H1 (cell line): ENCODE measurements around the gene KDM2A. TPM values are rescaled to one million over a fixed set of nuclear protein-coding genes. Genes with fewer than 3 reads are reported as not detected.

ENCODE experiments used
- CTCF ChIA-PET: fragments of 300-600 bp; sonication (Branson Sonifier 250); formaldehyde crosslinking; loops from one replicate; lab custom pipeline; 2021; ENCODE audit not compliant: partially characterized antibody; lab: Charles Lee
- POLR2A ChIA-PET: fragments of 300-600 bp; sonication (Branson Sonifier 250); formaldehyde crosslinking; loops from one replicate; lab custom pipeline; 2021; ENCODE audit warnings: inconsistent platforms; ENCODE audit not compliant: partially characterized antibody; lab: Charles Lee
- DNase-seq, 2 experiments: peaks; one replicate each; pipeline versions ENCODE4 v3.0.0 to v3.0.0-alpha.2; 2010 to 2022; ENCODE audit warnings: low spot score in 2 of 2, low read depth in 1 of 2, mixed read lengths in 1 of 2
- FAIRE-seq: peaks from 2 replicates; lab custom pipeline; 2011; peaks lifted over from hg19 to GRCh38; lab: Jason Lieb, UNC
- H2AFZ ChIP-seq: 2 replicates; pipeline ENCODE4 v1.8.1; 2012; ENCODE audit warnings: low read length, inconsistent platforms
- H2AK5ac ChIP-seq: 2 replicates; pipeline ENCODE4 v1.6.1; 2013; ENCODE audit warnings: low read depth, low read length
- H2BK120ac ChIP-seq: replicated peaks from 2 replicates; pipeline ENCODE3; 2013; ENCODE audit warnings: low read depth, low read length, inconsistent platforms
- H2BK12ac ChIP-seq: 2 replicates; pipeline ENCODE4 v1.6.1; 2013; ENCODE audit warnings: low read depth, low read length
- H2BK15ac ChIP-seq: 2 replicates; pipeline ENCODE4 v1.6.1; 2013; ENCODE audit warnings: low read length
- H2BK20ac ChIP-seq: 2 replicates; pipeline ENCODE4 v1.6.1; 2013; ENCODE audit warnings: low read length
- H2BK5ac ChIP-seq: 2 replicates; pipeline ENCODE4 v1.6.1; 2013; ENCODE audit warnings: low read depth, low read length
- H3K14ac ChIP-seq: 2 replicates; pipeline ENCODE4 v1.6.1; 2013; ENCODE audit warnings: inconsistent platforms; ENCODE audit not compliant: insufficient read length
- H3K18ac ChIP-seq: 2 replicates; pipeline ENCODE4 v1.6.1; 2013; ENCODE audit warnings: low read length; ENCODE audit errors: extremely low read depth
- H3K23ac ChIP-seq: 2 replicates; pipeline ENCODE4 v1.6.1; 2013; ENCODE audit warnings: inconsistent platforms; ENCODE audit not compliant: insufficient read length
- H3K23me2 ChIP-seq: 2 replicates; pipeline ENCODE4 v1.6.1; 2013; ENCODE audit warnings: low read depth, low read length
- H3K27ac ChIP-seq: 2 replicates; pipeline ENCODE4 v1.6.1; 2011; ENCODE audit warnings: low read depth, low read length, inconsistent platforms
- H3K27me3 ChIP-seq, 4 experiments: replicated peaks in 1 of 4; 1 replicate in 1 of 4; 2 replicates in 3 of 4; pipeline versions ENCODE4 v1.6.1 to v1.8.1; 2011 to 2013; ENCODE audit warnings: low read length in 3 of 4, mild to moderate bottlenecking in 3 of 4, inconsistent platforms in 2 of 4, mixed read lengths in 2 of 4, moderate library complexity in 1 of 4; ENCODE audit not compliant: control insufficient read depth in 3 of 4, insufficient read depth in 3 of 4; ENCODE audit errors: extremely low read depth in 1 of 4
- H3K36me3 ChIP-seq, 4 experiments: 2 replicates each; pipeline versions ENCODE4 v1.6.1 to v1.8.1; 2011 to 2013; ENCODE audit warnings: mild to moderate bottlenecking in 4 of 4, low read length in 3 of 4, moderate library complexity in 2 of 4, control low read depth in 1 of 4, inconsistent platforms in 1 of 4; ENCODE audit not compliant: insufficient read depth in 4 of 4, control insufficient read depth in 2 of 4
- H3K4ac ChIP-seq: replicated peaks from 2 replicates; pipeline ENCODE3; 2013; ENCODE audit warnings: low read length, low read depth, mixed read lengths, inconsistent platforms; ENCODE audit not compliant: insufficient read length
- H3K4me1 ChIP-seq, 4 experiments: replicated peaks in 1 of 4; 1 replicate in 1 of 4; 2 replicates in 3 of 4; pipeline versions ENCODE4 v1.6.1 to v1.8.1; 2011 to 2013; ENCODE audit warnings: low read length in 3 of 4, inconsistent platforms in 2 of 4, mixed read lengths in 1 of 4; ENCODE audit not compliant: insufficient read depth in 4 of 4, control insufficient read depth in 3 of 4
- H3K4me2 ChIP-seq, 2 experiments: 2 replicates each; pipeline versions ENCODE4 v1.6.1 to v1.8.1; 2011 to 2013; ENCODE audit warnings: low read depth in 2 of 2, low read length in 2 of 2, control low read depth in 1 of 2, inconsistent platforms in 1 of 2, mild to moderate bottlenecking in 1 of 2; ENCODE audit not compliant: insufficient read depth in 1 of 2
- H3K4me3 ChIP-seq, 4 experiments: fragments of 200-600, 300-600 bp in 1 of 4; sonication (generic), shearing (Covaris generic), sonication (Bioruptor Twin) in 1 of 4; 2 replicates each; pipeline versions ENCODE4 v1.5.1 to v1.8.1; 2011 to 2016; ENCODE audit warnings: low read length in 4 of 4, low read depth in 3 of 4, control low read depth in 2 of 4, inconsistent platforms in 2 of 4, mild to moderate bottlenecking in 2 of 4, mixed read lengths in 1 of 4, moderate library complexity in 1 of 4; ENCODE audit not compliant: insufficient read depth in 2 of 4; ENCODE audit errors: extremely low read depth in 1 of 4
- H3K56ac ChIP-seq: replicated peaks from 2 replicates; pipeline ENCODE3; 2013; ENCODE audit warnings: low read depth, mild to moderate bottlenecking, mixed read lengths, low read length, inconsistent platforms; ENCODE audit not compliant: insufficient read length
- H3K79me1 ChIP-seq: 2 replicates; pipeline ENCODE4 v1.6.1; 2013; ENCODE audit warnings: low read depth, low read length, control low read depth
- H3K79me2 ChIP-seq, 2 experiments: 2 replicates each; pipeline versions ENCODE4 v1.6.1 to v1.8.1; 2012 to 2013; ENCODE audit warnings: low read length in 2 of 2, mild to moderate bottlenecking in 2 of 2, inconsistent platforms in 1 of 2; ENCODE audit not compliant: insufficient read depth in 2 of 2, control insufficient read depth in 1 of 2
- H3K9ac ChIP-seq, 4 experiments: replicated peaks in 1 of 4; 1 replicate in 1 of 4; 2 replicates in 3 of 4; pipeline versions ENCODE4 v1.6.1 to v1.8.1; 2011 to 2013; ENCODE audit warnings: low read depth in 3 of 4, low read length in 3 of 4, control low read depth in 2 of 4, mild to moderate bottlenecking in 2 of 4, moderate library complexity in 2 of 4, inconsistent platforms in 1 of 4; ENCODE audit errors: extremely low read depth in 1 of 4
- H3K9me3 ChIP-seq, 2 experiments: 2 replicates each; pipeline versions ENCODE4 v1.6.1 to v1.8.1; 2012 to 2013; ENCODE audit warnings: mild to moderate bottlenecking in 2 of 2, moderate library complexity in 2 of 2, control low read depth in 1 of 2, inconsistent platforms in 1 of 2, low read depth in 1 of 2, low read length in 1 of 2, mixed read lengths in 1 of 2; ENCODE audit not compliant: insufficient read depth in 2 of 2
- H4K20me1 ChIP-seq, 2 experiments: replicated peaks in 1 of 2; 2 replicates each; pipeline versions ENCODE3 to v1.8.1; 2011 to 2013; ENCODE audit warnings: inconsistent platforms in 2 of 2, low read length in 2 of 2, mild to moderate bottlenecking in 1 of 2; ENCODE audit not compliant: insufficient read depth in 2 of 2, control insufficient read depth in 1 of 2
- H4K5ac ChIP-seq: 2 replicates; pipeline ENCODE4 v1.6.1; 2013; ENCODE audit warnings: low read length, low read depth, mixed read lengths, inconsistent platforms; ENCODE audit not compliant: insufficient read length
- H4K8ac ChIP-seq: 2 replicates; pipeline ENCODE4 v1.8.0; 2013; ENCODE audit warnings: mild to moderate bottlenecking, moderate library complexity, low read length, inconsistent platforms; ENCODE audit not compliant: insufficient read depth; ENCODE audit errors: extremely low read depth
- H4K91ac ChIP-seq: replicated peaks from 2 replicates; pipeline ENCODE3; 2013; ENCODE audit warnings: low read length, mixed read lengths, inconsistent platforms; ENCODE audit not compliant: insufficient read length
- RFX5 ChIP-seq: IDR thresholded peaks from 2 replicates; pipeline ENCODE4 v1.6.1; 2011; ENCODE audit warnings: low read depth, low read length, improper control_type of control experiment, borderline replicate concordance
- TAF7 ChIP-seq: optimal IDR thresholded peaks from 2 replicates; pipeline ENCODE3; 2011; ENCODE audit warnings: low read depth, mild to moderate bottlenecking, inconsistent platforms, low read length, moderate library complexity, borderline replicate concordance
- WGBS, 2 experiments: shearing (Covaris generic) in 1 of 2; methylation state at CpG; one replicate each; pipeline versions ENCODE4 v1.1.6 to v1.1.7; 2013 to 2015; ENCODE audit warnings: low lambda C conversion rate in 2 of 2, mixed read lengths in 2 of 2, inconsistent platforms in 1 of 2, low coverage in 1 of 2, missing lambda C conversion rate in 1 of 2; ENCODE audit not compliant: insufficient replicate concordance in 2 of 2, insufficient coverage in 1 of 2, insufficient read length in 1 of 2; ENCODE audit errors: extremely low coverage in 1 of 2, missing lambda C conversion rate in 1 of 2; 5-methylcytosine and 5-hydroxymethylcytosine counted together
- polyA plus RNA-seq, 7 experiments: library from polyadenylated mRNA; depleted of rRNA in 3 of 7; stranded (reverse) in 5 of 7; unstranded in 2 of 7; fragments of >200 nt in 5 of 7; fragments of 200-250 nt in 2 of 7; gene quantifications; 1 replicate in 5 of 7; 2 replicates in 1 of 7; 4 replicates in 1 of 7; pipeline versions ENCODE4 v1.2.1 to v1.2.3, GENCODE V29; 2011 to 2013; ENCODE audit warnings: missing spikeins in 2 of 7, mixed read lengths in 2 of 7
- total RNA-seq: library from RNA; stranded (reverse); fragmentation: NEBNext Ultra II Directional; extraction: Animal tissue kit (Norgen Biotek cat#: 25700); gene quantifications from 2 replicates; pipeline ENCODE4 v1.2.1, GENCODE V29; 2021

Gene KDM2A
- total and polyA plus RNA-seq, 2 of the 8 experiments (the other 6 are each of a cell fraction or from before 2014, with no cell fraction given): 55.4 to 66.2 TPM

GRCh38 chr11:67251841-67252240 lies 132.8 kb downstream of the KDM2A start:
- H3K79me2 ChIP-seq: no peaks in the 10 kb centered on the region
- POLR2A ChIA-PET: interaction anchor here (1.2 to 1.7 kb wide), 3 partner anchors 10 to 16 kb away, joined by 3 to 7 read pairs (median 4); no protein-coding TSS in a partner anchor
- H3K4ac ChIP-seq: no peak overlapping the region
- H2BK5ac ChIP-seq: no peak overlapping the region
- H2BK120ac ChIP-seq: no peak overlapping the region
- no peak overlapping the region for H2AK5ac ChIP-seq
- H2AFZ ChIP-seq: no peak overlapping the region
- peaks cover 2% of the 10 kb centered on the region; the same call in 1 of the 2 replicates for H3K79me1 ChIP-seq
- no peak overlapping the region for H3K14ac ChIP-seq
- H3K9ac ChIP-seq: no peak overlapping the region
- TF ChIP-seq RFX5: no peak
- TF ChIP-seq TAF7: no peak
- TF ChIP-seq, all 59 proteins: peak for 0
- Histone ChIP-seq H3K4me1 (no peaks in the 10 kb centered on the region), H3K36me3 (peaks cover 68 to 98% (median 88%) of the 10 kb centered on the region in 4 experiments), H2BK15ac (no peak overlapping the region), H2BK20ac (no peak overlapping the region), H3K4me2 (no peak overlapping the region), H4K91ac (no peak overlapping the region), H3K56ac (no peak overlapping the region), H3K4me3 (no peak overlapping the region), H4K8ac (no peak overlapping the region), H2BK12ac (no peak overlapping the region), H3K23ac (no peak overlapping the region), H3K23me2 (no peaks in the 10 kb centered on the region; the same call in 1 of the 2 replicates), H3K27ac (no peak overlapping the region), H3K18ac (no peak overlapping the region), H4K5ac (no peak overlapping the region), H4K20me1 (peaks cover 0 to 9% of the 10 kb centered on the region in 2 experiments), H3K9me3 (no peaks in the 10 kb centered on the region), H3K27me3 (no peaks in the 10 kb centered on the region)
- CTCF ChIA-PET: interaction anchor here (0.5 to 3.7 kb wide), 6 partner anchors 11 to 171 kb away, joined by 3 to 26 read pairs (median 6); no protein-coding TSS in a partner anchor
- DNase-seq (no peak), FAIRE-seq (no peak)
- WGBS, 2 experiments: 92% methylated on average over 1 of the region's 1 CpG; no CpG with 5 or more reads in 1 of the 2 experiments
